Gastrocnemius medialis (tissue), 4 donors: ENCODE data around the gene ERF.

Experiments used
- CTCF ChIP-seq, 5 experiments: fragments of 450-650 bp in 3 of 5; fragments of 200-600 bp in 2 of 5; sonication (generic) in 2 of 5; IDR thresholded peaks in 4 of 5; conservative IDR thresholded peaks in 1 of 5; 1 replicate in 4 of 5; 2 replicates in 1 of 5; pipeline ENCODE4 v1.5.1; 2016 to 2019; ENCODE audit warnings: antibody characterized with exemption in 5 of 5, mild to moderate bottlenecking in 3 of 5, moderate library complexity in 3 of 5
- POLR2A ChIP-seq, 2 donors: fragments of 450-650 bp; IDR thresholded peaks; one replicate each; pipeline ENCODE4 v1.6.1; 2017; ENCODE audit warnings: antibody characterized with exemption in 2 of 2, mild to moderate bottlenecking in 2 of 2, moderate library complexity in 2 of 2

GRCh38 chr19:42250666-42251531, 4.0 kb downstream of the ERF start:
- TF ChIP-seq POLR2A (IDR thresholded peaks at IDR 0.05) (no peak), CTCF (IDR thresholded peaks at IDR 0.05 in 4 of 5, conservative IDR thresholded peaks at IDR 0.05 in 1 of 5) (no peak)
